Measurements from ENCODE around the gene DOCK4. TPM values are rescaled to one million over a fixed set of nuclear protein-coding genes. Genes with fewer than 3 reads are reported as not detected.

The DOCK4 gene
- total and polyA plus RNA-seq, 10 of the 15 experiments (the other 5 are each of a cell fraction or from before 2014, with no cell fraction given) = 0.03 to 0.73 (median 0.38) TPM

DNA sequence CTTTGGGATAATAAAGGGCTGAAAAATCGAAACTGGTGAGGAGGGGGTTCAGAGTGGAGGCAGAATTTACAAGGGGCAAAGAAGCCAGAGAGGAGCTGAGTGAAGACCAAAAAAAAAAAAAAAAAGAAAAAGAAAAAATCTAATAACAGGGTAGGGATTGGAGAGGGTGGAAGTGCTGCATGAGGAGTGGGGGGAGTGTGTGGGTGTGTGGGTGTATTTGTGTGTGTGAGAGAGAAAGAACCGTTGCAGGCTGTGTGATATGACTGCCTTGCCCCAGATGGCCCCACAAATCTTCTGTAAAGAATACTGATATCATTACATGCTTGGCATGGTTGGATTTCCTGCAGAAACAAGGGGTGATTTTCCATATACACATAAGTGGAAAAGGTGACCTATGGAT lies 436.1 kb downstream of the DOCK4 start:
- intact Hi-C loops (cut with micrococcal nuclease; ENCODE audit: unreplicated experiment) = no loop called here
- no peak for ATAC-seq
- SMC1A ChIA-PET (ENCODE audit: uncharacterized antibody, unreplicated experiment) = no interaction called here
- in situ Hi-C loops (cut with MboI) = loop anchor here (25.0 kb wide), 1 partner anchor 1117 kb away; no protein-coding TSS in a partner anchor
- no peaks in the 10 kb centered on the region for H3K79me2 ChIP-seq (ENCODE audit: control insufficient read depth, insufficient read depth, low read length)
- WGBS (ENCODE audit: insufficient coverage, insufficient replicate concordance, low lambda C conversion rate, missing lambda C conversion rate) = 0% methylated on average over 2 of the region's 2 CpGs
- no peaks in the 10 kb centered on the region for H3K36me3 ChIP-seq (ENCODE audit: control insufficient read depth in 2 of 2, insufficient read depth in 2 of 2, low read length in 1 of 2)
- no peak overlapping the region for H3K27ac ChIP-seq (ENCODE audit: control insufficient read depth, insufficient read depth)
- no peak overlapping the region for H3K9ac ChIP-seq (ENCODE audit: control insufficient read depth, insufficient read depth, low read length)
- no peak overlapping the region for H3K4me2 ChIP-seq (ENCODE audit: control insufficient read depth, insufficient read depth)
- H2AFZ ChIP-seq (ENCODE audit: control insufficient read depth, low read depth, low read length) = no peak overlapping the region
- FAIRE-seq = no peak
- DNase-seq (ENCODE audit: low read depth, low spot score) = no peak
- BruUV-seq (replicated peaks) = no TSS peak
- CTCF ChIA-PET = no interaction called here
- no peaks in the 10 kb centered on the region for H3K9me3 ChIP-seq (replicated peaks; ENCODE audit: control insufficient read depth, insufficient read depth, low read length)
- H3K4me3 ChIP-seq = no peak overlapping the region
- no peaks in the 10 kb centered on the region for H4K20me1 ChIP-seq (ENCODE audit: control insufficient read depth, insufficient read depth)
- POLR2A ChIA-PET = interaction anchor here (0.6 kb wide), 1 partner anchor 1574 kb away, joined by 4 read pairs; no protein-coding TSS in a partner anchor
- no peaks in the 10 kb centered on the region for H3K4me1 ChIP-seq (ENCODE audit: control insufficient read depth, insufficient read depth, low read length)
- TF ChIP-seq PAX8 (IDR thresholded peaks at IDR 0.05) = no peak
- no peak for TF ChIP-seq ESRRA (IDR thresholded peaks at IDR 0.05; ENCODE audit: low read length)
- TF ChIP-seq ZNF24 (IDR thresholded peaks at IDR 0.05) = no peak
- no peak for TF ChIP-seq ATF7 (IDR thresholded peaks at IDR 0.05; ENCODE audit: low read depth)
- TF ChIP-seq GATAD2B (conservative IDR thresholded peaks at IDR 0.05; ENCODE audit: low read depth) = no peak
- no peak for TF ChIP-seq RUNX3 (IDR thresholded peaks at IDR 0.05; ENCODE audit: low read length)
- TF ChIP-seq, protein P1, sequence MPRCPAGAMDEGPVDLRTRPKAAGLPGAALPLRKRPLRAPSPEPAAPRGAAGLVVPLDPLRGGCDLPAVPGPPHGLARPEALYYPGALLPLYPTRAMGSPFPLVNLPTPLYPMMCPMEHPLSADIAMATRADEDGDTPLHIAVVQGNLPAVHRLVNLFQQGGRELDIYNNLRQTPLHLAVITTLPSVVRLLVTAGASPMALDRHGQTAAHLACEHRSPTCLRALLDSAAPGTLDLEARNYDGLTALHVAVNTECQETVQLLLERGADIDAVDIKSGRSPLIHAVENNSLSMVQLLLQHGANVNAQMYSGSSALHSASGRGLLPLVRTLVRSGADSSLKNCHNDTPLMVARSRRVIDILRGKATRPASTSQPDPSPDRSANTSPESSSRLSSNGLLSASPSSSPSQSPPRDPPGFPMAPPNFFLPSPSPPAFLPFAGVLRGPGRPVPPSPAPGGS (IDR thresholded peaks at IDR 0.05; ENCODE audit: borderline replicate concordance, insufficient read depth, low read depth, low read length, poor library complexity, severe bottlenecking) = no peak
- TF ChIP-seq, protein P2, sequence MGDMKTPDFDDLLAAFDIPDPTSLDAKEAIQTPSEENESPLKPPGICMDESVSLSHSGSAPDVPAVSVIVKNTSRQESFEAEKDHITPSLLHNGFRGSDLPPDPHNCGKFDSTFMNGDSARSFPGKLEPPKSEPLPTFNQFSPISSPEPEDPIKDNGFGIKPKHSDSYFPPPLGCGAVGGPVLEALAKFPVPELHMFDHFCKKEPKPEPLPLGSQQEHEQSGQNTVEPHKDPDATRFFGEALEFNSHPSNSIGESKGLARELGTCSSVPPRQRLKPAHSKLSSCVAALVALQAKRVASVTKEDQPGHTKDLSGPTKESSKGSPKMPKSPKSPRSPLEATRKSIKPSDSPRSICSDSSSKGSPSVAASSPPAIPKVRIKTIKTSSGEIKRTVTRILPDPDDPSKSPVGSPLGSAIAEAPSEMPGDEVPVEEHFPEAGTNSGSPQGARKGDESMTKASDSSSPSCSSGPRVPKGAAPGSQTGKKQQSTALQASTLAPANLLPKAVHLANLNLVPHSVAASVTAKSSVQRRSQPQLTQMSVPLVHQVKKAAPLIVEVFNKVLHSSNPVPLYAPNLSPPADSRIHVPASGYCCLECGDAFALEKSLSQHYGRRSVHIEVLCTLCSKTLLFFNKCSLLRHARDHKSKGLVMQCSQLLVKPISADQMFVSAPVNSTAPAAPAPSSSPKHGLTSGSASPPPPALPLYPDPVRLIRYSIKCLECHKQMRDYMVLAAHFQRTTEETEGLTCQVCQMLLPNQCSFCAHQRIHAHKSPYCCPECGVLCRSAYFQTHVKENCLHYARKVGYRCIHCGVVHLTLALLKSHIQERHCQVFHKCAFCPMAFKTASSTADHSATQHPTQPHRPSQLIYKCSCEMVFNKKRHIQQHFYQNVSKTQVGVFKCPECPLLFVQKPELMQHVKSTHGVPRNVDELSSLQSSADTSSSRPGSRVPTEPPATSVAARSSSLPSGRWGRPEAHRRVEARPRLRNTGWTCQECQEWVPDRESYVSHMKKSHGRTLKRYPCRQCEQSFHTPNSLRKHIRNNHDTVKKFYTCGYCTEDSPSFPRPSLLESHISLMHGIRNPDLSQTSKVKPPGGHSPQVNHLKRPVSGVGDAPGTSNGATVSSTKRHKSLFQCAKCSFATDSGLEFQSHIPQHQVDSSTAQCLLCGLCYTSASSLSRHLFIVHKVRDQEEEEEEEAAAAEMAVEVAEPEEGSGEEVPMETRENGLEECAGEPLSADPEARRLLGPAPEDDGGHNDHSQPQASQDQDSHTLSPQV (IDR thresholded peaks at IDR 0.05) = no peak
- TF ChIP-seq, protein P3, sequence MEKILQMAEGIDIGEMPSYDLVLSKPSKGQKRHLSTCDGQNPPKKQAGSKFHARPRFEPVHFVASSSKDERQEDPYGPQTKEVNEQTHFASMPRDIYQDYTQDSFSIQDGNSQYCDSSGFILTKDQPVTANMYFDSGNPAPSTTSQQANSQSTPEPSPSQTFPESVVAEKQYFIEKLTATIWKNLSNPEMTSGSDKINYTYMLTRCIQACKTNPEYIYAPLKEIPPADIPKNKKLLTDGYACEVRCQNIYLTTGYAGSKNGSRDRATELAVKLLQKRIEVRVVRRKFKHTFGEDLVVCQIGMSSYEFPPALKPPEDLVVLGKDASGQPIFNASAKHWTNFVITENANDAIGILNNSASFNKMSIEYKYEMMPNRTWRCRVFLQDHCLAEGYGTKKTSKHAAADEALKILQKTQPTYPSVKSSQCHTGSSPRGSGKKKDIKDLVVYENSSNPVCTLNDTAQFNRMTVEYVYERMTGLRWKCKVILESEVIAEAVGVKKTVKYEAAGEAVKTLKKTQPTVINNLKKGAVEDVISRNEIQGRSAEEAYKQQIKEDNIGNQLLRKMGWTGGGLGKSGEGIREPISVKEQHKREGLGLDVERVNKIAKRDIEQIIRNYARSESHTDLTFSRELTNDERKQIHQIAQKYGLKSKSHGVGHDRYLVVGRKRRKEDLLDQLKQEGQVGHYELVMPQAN (conservative IDR thresholded peaks at IDR 0.05) = no peak
- TF ChIP-seq, protein P4, sequence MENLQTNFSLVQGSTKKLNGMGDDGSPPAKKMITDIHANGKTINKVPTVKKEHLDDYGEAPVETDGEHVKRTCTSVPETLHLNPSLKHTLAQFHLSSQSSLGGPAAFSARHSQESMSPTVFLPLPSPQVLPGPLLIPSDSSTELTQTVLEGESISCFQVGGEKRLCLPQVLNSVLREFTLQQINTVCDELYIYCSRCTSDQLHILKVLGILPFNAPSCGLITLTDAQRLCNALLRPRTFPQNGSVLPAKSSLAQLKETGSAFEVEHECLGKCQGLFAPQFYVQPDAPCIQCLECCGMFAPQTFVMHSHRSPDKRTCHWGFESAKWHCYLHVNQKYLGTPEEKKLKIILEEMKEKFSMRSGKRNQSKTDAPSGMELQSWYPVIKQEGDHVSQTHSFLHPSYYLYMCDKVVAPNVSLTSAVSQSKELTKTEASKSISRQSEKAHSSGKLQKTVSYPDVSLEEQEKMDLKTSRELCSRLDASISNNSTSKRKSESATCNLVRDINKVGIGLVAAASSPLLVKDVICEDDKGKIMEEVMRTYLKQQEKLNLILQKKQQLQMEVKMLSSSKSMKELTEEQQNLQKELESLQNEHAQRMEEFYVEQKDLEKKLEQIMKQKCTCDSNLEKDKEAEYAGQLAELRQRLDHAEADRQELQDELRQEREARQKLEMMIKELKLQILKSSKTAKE (IDR thresholded peaks at IDR 0.05; ENCODE audit: low read depth, poor library complexity, severe bottlenecking) = no peak
- no peak for TF ChIP-seq BCL11A (IDR thresholded peaks at IDR 0.05; ENCODE audit: low read depth, low read length)
- TF ChIP-seq RAD21 (IDR thresholded peaks at IDR 0.05; ENCODE audit: insufficient read depth, low read depth, low read length) = no peak
- H3K27me3 ChIP-seq (replicated peaks in 1 of 2; ENCODE audit: control insufficient read depth in 2 of 2, insufficient read depth in 2 of 2, low read length in 1 of 2) = no peaks in the 10 kb centered on the region
- RAD21 ChIA-PET (ENCODE audit: unreplicated experiment) = no interaction called here
